Pons (tissue), 1 donor: ENCODE results near the gene MMRN1.

Experiments used
- DNase-seq: peaks from one replicate; pipeline ENCODE4 v3.0.0-alpha.2; 2016; ENCODE audit warnings: low spot score

MMRN1 gene

GRCh38 chr4:89998469-89999011, 103.9 kb downstream of the MMRN1 start:
- DNase-seq = no peak

- no peak for DNase-seq
Measured at GRCh38 chr4:90001023-90001422, 106.4 kb downstream of the MMRN1 start.

- no peak for DNase-seq
Measured at GRCh38 chr4:90002441-90003062, 107.9 kb downstream of the MMRN1 start.
